ENCODE measurements around the gene BRME1. TPM values are rescaled to one million over a fixed set of nuclear protein-coding genes. Genes with fewer than 3 reads are reported as not detected.

The BRME1 gene
- total RNA-seq, 1 donor from 2014 or later: 4.6 TPM

GRCh38 chr19:13894552-13894951, 11.4 kb downstream of the BRME1 start:
- H3K36me3 Mint-ChIP-seq (ENCODE audit: unreplicated experiment): no peaks in the 10 kb centered on the region
- H3K27ac Mint-ChIP-seq (ENCODE audit: unreplicated experiment): no peak overlapping the region
- H3K27me3 Mint-ChIP-seq (ENCODE audit: unreplicated experiment): no peaks in the 10 kb centered on the region
- H3K4me1 Mint-ChIP-seq (ENCODE audit: low read depth, unreplicated experiment): no peaks in the 10 kb centered on the region
- H3K4me3 Mint-ChIP-seq (ENCODE audit: unreplicated experiment): no peak overlapping the region
- H3K9me3 Mint-ChIP-seq (ENCODE audit: unreplicated experiment): peaks cover 3% of the 10 kb centered on the region
- no peak for DNase-seq
- TF ChIP-seq CTCF (IDR thresholded peaks at IDR 0.05; ENCODE audit: partially characterized antibody, unreplicated experiment): no peak

GRCh38 chr19:13892870-13893269, 13.0 kb downstream of the BRME1 start:
- TF ChIP-seq CTCF (IDR thresholded peaks at IDR 0.05; ENCODE audit: partially characterized antibody, unreplicated experiment): no peak
- peaks cover 3% of the 10 kb centered on the region for H3K9me3 Mint-ChIP-seq (ENCODE audit: unreplicated experiment)
- H3K27ac Mint-ChIP-seq (ENCODE audit: unreplicated experiment): no peak overlapping the region

GRCh38 chr19:13890136-13890535, 15.8 kb downstream of the BRME1 start:
- Mint-ChIP-seq H3K27me3 (ENCODE audit: unreplicated experiment) (no peaks in the 10 kb centered on the region), H3K27ac (ENCODE audit: unreplicated experiment) (no peak overlapping the region), H3K36me3 (ENCODE audit: unreplicated experiment) (no peaks in the 10 kb centered on the region), H3K4me3 (ENCODE audit: unreplicated experiment) (no peak overlapping the region), H3K4me1 (ENCODE audit: low read depth, unreplicated experiment) (no peaks in the 10 kb centered on the region), H3K9me3 (ENCODE audit: unreplicated experiment) (peaks cover 3% of the 10 kb centered on the region)
- no peak for DNase-seq
- no peak for TF ChIP-seq CTCF (IDR thresholded peaks at IDR 0.05; ENCODE audit: partially characterized antibody, unreplicated experiment)

More at GRCh38 chr19:13892870-13893269, 13.0 kb downstream of the BRME1 start:
- H3K27me3 Mint-ChIP-seq (ENCODE audit: unreplicated experiment): no peaks in the 10 kb centered on the region
- H3K36me3 Mint-ChIP-seq (ENCODE audit: unreplicated experiment): no peaks in the 10 kb centered on the region
- no peaks in the 10 kb centered on the region for H3K4me1 Mint-ChIP-seq (ENCODE audit: low read depth, unreplicated experiment)
- H3K4me3 Mint-ChIP-seq (ENCODE audit: unreplicated experiment): no peak overlapping the region
- no peak for DNase-seq

GRCh38 chr19:13888281-13888680, 17.6 kb downstream of the BRME1 start:
- Mint-ChIP-seq H3K9me3 (ENCODE audit: unreplicated experiment) (no peaks in the 10 kb centered on the region), H3K4me3 (ENCODE audit: unreplicated experiment) (no peak overlapping the region), H3K36me3 (ENCODE audit: unreplicated experiment) (no peaks in the 10 kb centered on the region), H3K27me3 (ENCODE audit: unreplicated experiment) (no peaks in the 10 kb centered on the region), H3K27ac (ENCODE audit: unreplicated experiment) (no peak overlapping the region), H3K4me1 (ENCODE audit: low read depth, unreplicated experiment) (no peaks in the 10 kb centered on the region)
- no peak for TF ChIP-seq CTCF (IDR thresholded peaks at IDR 0.05; ENCODE audit: partially characterized antibody, unreplicated experiment)
- no peak for DNase-seq

- H3K4me1 Mint-ChIP-seq (ENCODE audit: low read depth, unreplicated experiment): no peaks in the 10 kb centered on the region
- DNase-seq: no peak
- H3K27ac Mint-ChIP-seq (ENCODE audit: unreplicated experiment): no peak overlapping the region
- no peaks in the 10 kb centered on the region for H3K27me3 Mint-ChIP-seq (ENCODE audit: unreplicated experiment)
- no peaks in the 10 kb centered on the region for H3K36me3 Mint-ChIP-seq (ENCODE audit: unreplicated experiment)
- no peak overlapping the region for H3K4me3 Mint-ChIP-seq (ENCODE audit: unreplicated experiment)
- H3K9me3 Mint-ChIP-seq (ENCODE audit: unreplicated experiment): no peaks in the 10 kb centered on the region
- no peak for TF ChIP-seq CTCF (IDR thresholded peaks at IDR 0.05; ENCODE audit: partially characterized antibody, unreplicated experiment)
These were observed 18.4 kb downstream of the BRME1 start for GRCh38 chr19:13887517-13887916.
